OCI-LY1 (cell line): ENCODE results near the gene ARL6IP5.
A peak's percentile ranks its signal among the peaks of the same experiment; 100 is the strongest.

ENCODE experiments used
- H2AFZ ChIP-seq: fragments of 200-600 bp; sonication (generic), shearing (Covaris generic); 2 replicates; pipeline ENCODE4 v1.6.0; 2014; ENCODE audit warnings: antibody characterized with exemption, mild to moderate bottlenecking, low read length
- H3F3A ChIP-seq: fragments of 200-600 bp; sonication (generic), shearing (Covaris generic); 2 replicates; pipeline ENCODE4 v1.6.0; 2014; ENCODE audit warnings: mild to moderate bottlenecking, antibody characterized with exemption, low read length, moderate library complexity; ENCODE audit not compliant: insufficient read depth
- H3K27ac ChIP-seq: fragments of 200-600 bp; sonication (generic); 2 replicates; pipeline ENCODE4 v1.5.1; 2014; ENCODE audit warnings: low read length, mixed run types, mild to moderate bottlenecking, low read depth; ENCODE audit not compliant: poor library complexity, severe bottlenecking
- H3K27me3 ChIP-seq: fragments of 200-600 bp; sonication (generic); 2 replicates; pipeline ENCODE4 v1.6.0; 2014; ENCODE audit warnings: antibody characterized with exemption, mild to moderate bottlenecking, low read length, moderate library complexity; ENCODE audit not compliant: insufficient read depth
- H3K36me3 ChIP-seq: fragments of 200-600 bp; sonication (generic); 2 replicates; pipeline ENCODE4 v1.6.1; 2014; ENCODE audit warnings: mild to moderate bottlenecking, antibody characterized with exemption, low read length, moderate library complexity, mixed read lengths; ENCODE audit not compliant: insufficient read depth
- H3K4me1 ChIP-seq: fragments of 200-600 bp; sonication (generic); 2 replicates; pipeline ENCODE4 v1.5.1; 2014; ENCODE audit warnings: mild to moderate bottlenecking, low read length, moderate library complexity; ENCODE audit not compliant: insufficient read depth, severe bottlenecking
- H3K4me2 ChIP-seq: fragments of 200-600 bp; sonication (generic), shearing (Covaris generic); 2 replicates; pipeline ENCODE4 v1.6.1; 2014; ENCODE audit warnings: low read length
- H3K4me3 ChIP-seq: fragments of 200-600 bp; sonication (generic); 2 replicates; pipeline ENCODE4 v1.5.1; 2014; ENCODE audit warnings: low read length, low read depth, mild to moderate bottlenecking, mixed read lengths; ENCODE audit not compliant: poor library complexity, severe bottlenecking
- H3K79me2 ChIP-seq: fragments of 200-600 bp; shearing (Covaris generic); 2 replicates; pipeline ENCODE4 v1.6.1; 2016; ENCODE audit warnings: mixed run types, low read length, mixed read lengths; ENCODE audit not compliant: insufficient read depth
- H3K9ac ChIP-seq: fragments of 200-600 bp; sonication (generic), shearing (Covaris generic); 2 replicates; pipeline ENCODE4 v1.6.1; 2014; ENCODE audit warnings: mild to moderate bottlenecking, low read length, mixed read lengths
- H3K9me2 ChIP-seq: fragments of 200-600 bp; sonication (generic), shearing (Covaris generic); 2 replicates; pipeline ENCODE4 v1.6.1; 2014; ENCODE audit warnings: low read depth, mild to moderate bottlenecking, low read length, mixed read lengths
- H3K9me3 ChIP-seq: fragments of 200-600 bp; shearing (Covaris generic); 2 replicates; pipeline ENCODE4 v1.6.1; 2014; ENCODE audit warnings: low read length, mixed read lengths
- H4K20me1 ChIP-seq: fragments of 200-600 bp; sonication (generic), shearing (Covaris generic); 2 replicates; pipeline ENCODE4 v1.6.0; 2016; ENCODE audit warnings: mild to moderate bottlenecking, low read length; ENCODE audit not compliant: insufficient read depth
- EZH2 ChIP-seq: fragments of 200-600 bp; sonication (generic), shearing (Covaris generic); IDR thresholded peaks from 2 replicates; pipeline ENCODE4 v1.8.0; 2017; ENCODE audit warnings: borderline replicate concordance, mixed run types, mild to moderate bottlenecking, antibody characterized with exemption, low read length, moderate library complexity, mixed read lengths
- TF ChIP-seq, protein P1 (sequence below): fragments of 200-600 bp; sonication (generic), shearing (Covaris generic); IDR thresholded peaks from 2 replicates; pipeline ENCODE4 v1.5.1; 2017; ENCODE audit warnings: mild to moderate bottlenecking, antibody characterized with exemption, low read length, moderate library complexity, mixed read lengths

Gene ARL6IP5

DNA sequence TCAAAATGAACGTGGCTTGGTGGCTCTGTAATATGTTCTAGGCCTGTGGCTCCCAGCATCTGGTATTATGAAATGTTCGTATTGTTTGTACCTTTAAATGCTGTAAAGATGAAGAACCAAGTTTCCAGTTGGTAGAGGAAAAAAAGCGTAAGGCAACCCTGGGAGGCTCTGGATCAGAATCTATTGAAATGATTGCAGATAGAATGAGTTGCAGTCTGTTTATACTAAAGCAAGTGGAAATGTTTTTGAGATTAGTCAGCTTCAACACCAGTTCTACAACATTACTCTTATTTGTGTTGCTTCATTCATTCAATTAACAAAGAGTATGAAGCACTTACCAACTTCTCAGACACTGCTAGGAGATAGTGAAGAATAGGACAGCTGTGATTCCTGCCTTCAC, 5.3 kb downstream of the ARL6IP5 start:
- no peaks in the 10 kb centered on the region for H4K20me1 ChIP-seq
- H3K4me1 ChIP-seq = peaks cover 55% of the 10 kb centered on the region
- H3K9ac ChIP-seq = no peak overlapping the region
- no peaks in the 10 kb centered on the region for H3K9me3 ChIP-seq
- no peak overlapping the region for H2AFZ ChIP-seq
- no peaks in the 10 kb centered on the region for H3K9me2 ChIP-seq
- no peak overlapping the region for H3K27ac ChIP-seq
- no peaks in the 10 kb centered on the region for H3F3A ChIP-seq
- no peaks in the 10 kb centered on the region for H3K36me3 ChIP-seq
- no peaks in the 10 kb centered on the region for H3K79me2 ChIP-seq
- H3K27me3 ChIP-seq = no peaks in the 10 kb centered on the region
- TF ChIP-seq, protein P1, sequence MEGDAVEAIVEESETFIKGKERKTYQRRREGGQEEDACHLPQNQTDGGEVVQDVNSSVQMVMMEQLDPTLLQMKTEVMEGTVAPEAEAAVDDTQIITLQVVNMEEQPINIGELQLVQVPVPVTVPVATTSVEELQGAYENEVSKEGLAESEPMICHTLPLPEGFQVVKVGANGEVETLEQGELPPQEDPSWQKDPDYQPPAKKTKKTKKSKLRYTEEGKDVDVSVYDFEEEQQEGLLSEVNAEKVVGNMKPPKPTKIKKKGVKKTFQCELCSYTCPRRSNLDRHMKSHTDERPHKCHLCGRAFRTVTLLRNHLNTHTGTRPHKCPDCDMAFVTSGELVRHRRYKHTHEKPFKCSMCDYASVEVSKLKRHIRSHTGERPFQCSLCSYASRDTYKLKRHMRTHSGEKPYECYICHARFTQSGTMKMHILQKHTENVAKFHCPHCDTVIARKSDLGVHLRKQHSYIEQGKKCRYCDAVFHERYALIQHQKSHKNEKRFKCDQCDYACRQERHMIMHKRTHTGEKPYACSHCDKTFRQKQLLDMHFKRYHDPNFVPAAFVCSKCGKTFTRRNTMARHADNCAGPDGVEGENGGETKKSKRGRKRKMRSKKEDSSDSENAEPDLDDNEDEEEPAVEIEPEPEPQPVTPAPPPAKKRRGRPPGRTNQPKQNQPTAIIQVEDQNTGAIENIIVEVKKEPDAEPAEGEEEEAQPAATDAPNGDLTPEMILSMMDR = no peak
- TF ChIP-seq EZH2 = no peak
- no peak overlapping the region for H3K4me3 ChIP-seq
- no peak overlapping the region for H3K4me2 ChIP-seq

DNA sequence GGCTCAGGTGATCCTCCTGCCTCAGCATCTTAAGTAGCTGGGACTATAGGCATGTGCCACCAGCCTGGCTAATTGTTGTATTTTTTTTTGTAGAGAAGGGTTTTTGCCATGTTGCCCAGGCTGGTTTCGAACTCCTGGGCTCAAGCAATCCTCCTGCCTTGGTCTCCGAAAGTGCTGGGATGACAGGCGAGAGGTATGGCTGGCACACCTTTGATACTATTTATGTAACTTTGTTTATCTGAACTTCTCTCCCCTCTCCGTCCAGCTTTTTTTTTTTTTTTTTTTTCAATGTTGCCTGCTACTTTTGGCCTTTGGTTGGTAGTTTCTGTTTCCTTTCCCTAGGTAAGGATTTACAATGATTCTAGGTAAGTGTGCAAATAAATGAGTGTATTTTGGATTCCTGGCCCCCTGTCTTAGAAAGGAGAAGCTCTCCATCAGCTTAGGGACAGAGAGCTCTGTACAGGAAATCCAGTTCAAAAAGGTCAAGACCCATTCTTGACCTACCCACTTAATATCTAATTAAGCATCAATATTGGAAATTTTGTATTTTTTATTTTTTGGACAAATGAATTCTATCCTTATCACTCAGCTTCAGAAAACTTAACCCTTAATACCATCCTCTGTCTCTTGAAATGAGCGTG, 6.8 kb downstream of the ARL6IP5 start:
- Histone ChIP-seq H3K36me3 (no peaks in the 10 kb centered on the region), H3K4me1 (peaks cover 46% of the 10 kb centered on the region), H3K4me3 (no peak overlapping the region), H4K20me1 (no peaks in the 10 kb centered on the region), H3K27me3 (no peaks in the 10 kb centered on the region), H2AFZ (no peak overlapping the region), H3F3A (no peaks in the 10 kb centered on the region), H3K9me3 (no peaks in the 10 kb centered on the region), H3K9me2 (no peaks in the 10 kb centered on the region), H3K4me2 (peak overlapping the region; percentile 60), H3K9ac (no peak overlapping the region), H3K79me2 (no peaks in the 10 kb centered on the region), H3K27ac (peak overlapping the region; percentile 71)
- TF ChIP-seq, protein P1 = no peak
- TF ChIP-seq EZH2 = no peak

DNA sequence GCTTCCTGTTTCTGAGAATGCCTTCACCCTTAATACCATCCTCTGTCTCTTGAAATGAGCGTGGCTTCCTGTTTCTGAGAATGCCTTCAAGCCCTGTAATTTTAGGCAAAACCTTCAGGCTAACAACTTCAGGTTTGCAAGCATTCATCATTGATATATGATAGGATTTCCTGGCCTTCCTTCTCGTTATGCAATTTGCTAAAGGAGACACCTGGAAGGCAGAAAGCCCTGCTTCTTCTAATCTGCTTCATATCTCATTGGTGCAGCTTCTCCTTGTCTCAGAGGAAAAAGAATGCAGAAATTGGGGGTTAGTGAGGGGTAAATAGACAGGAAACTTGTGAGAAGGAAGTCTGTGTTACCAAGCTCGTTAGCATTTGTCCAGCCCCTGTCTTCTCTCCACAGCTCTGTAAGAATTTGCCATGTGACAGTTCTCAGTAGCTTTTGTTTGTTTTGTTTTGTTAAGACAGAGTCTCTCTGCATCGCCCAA, 7.3 kb downstream of the ARL6IP5 start:
- H3K36me3 ChIP-seq = no peaks in the 10 kb centered on the region
- H3K4me1 ChIP-seq = peaks cover 42% of the 10 kb centered on the region
- peak overlapping the region; percentile 15 for H3K4me3 ChIP-seq
- no peaks in the 10 kb centered on the region for H3K9me2 ChIP-seq
- H3K27ac ChIP-seq = peak overlapping the region; percentile 71
- H3K9me3 ChIP-seq = no peaks in the 10 kb centered on the region
- H3F3A ChIP-seq = no peaks in the 10 kb centered on the region
- H3K27me3 ChIP-seq = no peaks in the 10 kb centered on the region
- no peak overlapping the region for H2AFZ ChIP-seq
- no peaks in the 10 kb centered on the region for H3K79me2 ChIP-seq
- peak overlapping the region; percentile 60 for H3K4me2 ChIP-seq
- TF ChIP-seq, protein P1 = no peak
- TF ChIP-seq EZH2 = no peak
- 0 out of 2 replicates have a peak overlapping the region, but pooled peaks have one; percentile 5 for H3K9ac ChIP-seq
- no peaks in the 10 kb centered on the region for H4K20me1 ChIP-seq
